GM19025 (cell line): Measurements from ENCODE around the gene JMJD1C.

ENCODE experiments used
- ATAC-seq: cut with Tn5 transposase; IDR thresholded peaks from one replicate; pipeline ENCODE4 v1.9.1; 2021; ENCODE audit warnings: mild to moderate bottlenecking, low read depth, moderate library complexity; ENCODE audit not compliant: unreplicated experiment

The JMJD1C gene

DNA sequence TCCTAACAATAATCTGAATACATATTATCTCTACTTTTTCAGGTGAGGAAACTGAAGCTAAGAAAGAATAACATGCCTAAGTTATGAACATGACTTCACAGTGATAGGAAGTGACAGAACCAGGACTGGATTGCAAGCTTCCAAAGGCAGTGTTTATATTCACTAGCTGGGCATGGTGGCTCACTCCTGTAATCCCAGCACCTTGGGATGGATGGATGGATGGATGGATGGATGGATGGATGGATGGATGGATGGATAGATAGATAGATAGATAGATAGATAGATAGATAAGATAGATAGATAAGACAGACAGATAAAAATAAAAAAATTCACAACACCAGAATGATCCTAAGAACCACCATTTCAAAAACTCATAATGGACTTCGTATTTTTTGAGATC, 18.2 kb upstream of the JMJD1C start:
- ATAC-seq, result no peak

DNA sequence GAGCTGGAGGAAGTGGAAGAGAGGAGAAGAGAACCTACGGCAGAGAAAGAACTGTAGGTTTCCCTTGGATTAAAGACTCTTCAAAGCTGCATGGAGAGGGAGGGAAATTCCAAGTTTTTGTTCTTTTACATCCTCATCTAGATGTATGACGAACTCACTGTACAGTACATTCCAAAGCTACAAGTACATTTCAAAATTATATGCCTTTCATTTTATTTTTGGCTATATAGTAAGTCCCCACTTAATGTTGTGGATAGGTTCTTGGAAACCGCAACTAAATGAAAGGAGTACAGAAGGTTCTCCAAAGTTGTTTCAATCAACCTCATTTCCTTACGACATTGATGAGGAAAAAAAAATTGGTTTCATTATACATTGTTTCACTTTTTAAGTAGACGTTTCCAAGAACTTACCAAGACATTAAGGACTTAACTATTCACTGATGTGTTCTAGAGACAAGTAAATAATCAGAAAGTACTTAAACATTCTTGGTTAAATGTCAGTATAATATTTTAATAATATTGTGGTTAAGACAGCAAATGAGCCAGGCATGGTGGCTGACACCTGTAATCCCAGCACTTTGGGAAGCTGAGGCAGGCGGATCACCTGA, 16.1 kb upstream of the JMJD1C start:
- no peak for ATAC-seq

DNA sequence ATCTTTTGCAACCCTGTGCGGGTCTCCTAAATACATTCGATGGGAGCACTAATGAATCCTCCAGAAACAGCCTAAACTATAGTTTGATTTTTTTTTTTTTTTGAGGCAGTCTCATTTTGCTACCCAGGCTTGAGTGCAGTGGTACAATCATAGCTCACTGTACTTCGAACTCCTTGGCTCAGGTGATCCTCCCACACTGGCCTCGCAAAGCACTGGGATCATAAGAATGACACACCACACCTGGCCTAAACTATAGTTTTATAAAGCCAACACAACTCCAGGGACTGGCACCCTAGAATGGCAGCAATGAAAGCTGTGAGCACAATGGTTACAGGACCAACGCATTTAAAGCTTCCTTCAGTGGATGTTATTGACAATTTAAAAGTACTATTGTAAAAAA, 14.5 kb upstream of the JMJD1C start:
- no peak for ATAC-seq

DNA sequence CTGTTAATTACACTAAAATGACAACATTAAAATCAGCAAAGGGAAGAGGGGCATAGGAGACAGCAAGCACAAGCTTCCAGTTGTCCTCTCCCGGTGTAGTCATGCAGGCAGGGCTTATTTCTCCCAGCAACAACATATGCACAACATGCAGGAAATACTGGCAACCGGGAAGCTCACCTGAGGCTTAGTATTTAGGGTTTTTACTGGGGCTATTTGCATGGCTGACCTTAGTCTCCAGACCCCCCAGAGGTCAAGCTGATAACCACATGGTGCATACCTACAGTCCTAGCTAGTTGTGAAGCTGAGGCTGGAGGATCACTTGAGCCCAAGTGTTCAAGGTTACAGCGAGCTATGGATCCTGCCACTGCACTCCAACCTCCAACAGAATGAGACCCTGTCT, 12.8 kb upstream of the JMJD1C start:
- no peak for ATAC-seq

DNA sequence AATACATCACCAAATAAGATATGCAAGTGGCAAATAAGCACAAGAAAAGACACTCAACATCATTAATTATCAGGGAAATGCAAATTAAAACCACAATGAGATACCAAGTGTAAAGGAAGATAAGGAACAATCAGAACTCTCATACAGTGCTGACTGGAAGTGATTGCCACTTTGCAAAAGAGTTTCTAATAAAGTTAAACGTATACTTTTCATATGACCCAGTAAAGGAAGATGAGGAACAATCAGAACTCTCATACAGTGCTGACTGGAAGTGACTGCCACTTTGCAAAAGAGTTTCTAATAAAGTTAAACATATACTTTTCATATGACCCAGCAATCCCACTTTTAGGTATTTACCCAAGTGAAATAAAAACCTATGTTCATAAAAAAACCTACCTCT, 12.2 kb upstream of the JMJD1C start:
- ATAC-seq, result no peak

DNA sequence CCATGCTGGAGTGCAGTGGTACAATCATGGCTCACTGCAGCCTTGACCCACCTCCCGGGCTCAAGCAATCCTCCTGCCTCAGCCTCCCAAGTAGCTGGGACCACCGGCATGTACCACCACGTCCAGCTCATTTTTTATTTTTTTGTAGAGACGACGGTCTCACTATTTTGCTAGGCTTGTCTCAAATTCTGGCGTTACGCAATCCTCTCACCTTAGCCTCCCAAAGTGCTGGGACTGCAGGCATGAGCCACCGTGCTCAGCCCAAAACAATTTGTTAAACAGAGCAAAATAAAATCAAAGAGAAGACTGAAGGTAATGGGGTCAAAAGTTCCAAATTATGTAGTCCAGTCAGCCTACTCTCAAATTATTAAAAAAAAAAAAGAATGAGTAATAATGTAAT, 8.7 kb upstream of the JMJD1C start:
- ATAC-seq, result no peak

DNA sequence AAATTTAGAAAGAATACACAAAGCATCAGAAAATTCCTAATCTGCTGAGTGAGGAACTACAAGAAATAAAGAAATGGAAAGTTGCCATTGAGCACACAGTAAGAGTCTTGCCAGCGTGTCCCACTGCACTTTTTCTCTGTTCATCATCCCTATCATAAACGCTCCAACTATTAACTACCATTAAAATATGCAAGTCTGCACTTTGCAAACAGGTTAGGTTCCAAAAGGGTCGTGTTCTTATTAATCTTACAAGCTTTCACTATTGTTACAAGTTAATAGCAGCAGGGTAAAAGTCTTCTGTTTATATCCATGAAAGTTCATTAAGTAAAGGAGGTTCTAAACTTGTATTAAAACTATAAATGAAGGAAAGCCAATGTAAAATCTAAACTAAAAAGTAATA, 5.2 kb upstream of the JMJD1C start:
- no peak for ATAC-seq

DNA sequence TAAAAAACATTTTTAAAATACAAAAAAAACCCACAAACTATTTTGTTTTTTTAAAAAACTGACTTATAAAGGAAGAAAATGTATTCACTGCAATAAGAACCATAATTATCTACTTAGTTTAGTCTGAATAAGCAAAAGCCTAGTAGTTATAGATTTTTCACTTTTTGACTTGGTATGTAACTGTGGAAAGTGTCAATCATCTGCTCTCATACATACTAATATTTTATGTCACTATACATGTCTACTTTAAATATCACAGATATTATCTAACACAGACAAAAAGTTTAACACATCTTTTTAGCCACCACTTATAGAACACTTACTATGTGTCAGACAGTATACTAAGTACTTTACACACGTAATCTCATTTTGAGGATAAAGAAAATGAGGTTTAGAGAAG, 3.2 kb upstream of the JMJD1C start:
- ATAC-seq, result no peak

DNA sequence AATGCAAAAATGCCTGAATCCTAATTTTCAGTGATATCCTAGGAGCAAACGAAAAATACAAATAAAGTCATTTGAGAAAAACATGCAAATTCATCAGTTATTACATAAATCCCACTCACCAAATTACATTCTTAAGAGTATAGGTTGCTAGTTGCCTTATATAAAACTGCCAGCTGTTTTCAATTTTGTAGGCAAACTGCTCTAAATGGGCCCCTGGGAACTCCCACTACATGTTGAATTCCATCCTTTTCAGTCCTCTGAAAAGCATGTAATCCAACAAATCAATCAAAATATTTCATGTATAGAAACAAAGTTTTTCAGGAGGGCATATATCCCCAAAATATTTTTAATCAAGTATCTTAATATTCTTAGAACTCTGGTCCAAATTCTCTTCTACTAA, 2.1 kb upstream of the JMJD1C start:
- ATAC-seq, result no peak

DNA sequence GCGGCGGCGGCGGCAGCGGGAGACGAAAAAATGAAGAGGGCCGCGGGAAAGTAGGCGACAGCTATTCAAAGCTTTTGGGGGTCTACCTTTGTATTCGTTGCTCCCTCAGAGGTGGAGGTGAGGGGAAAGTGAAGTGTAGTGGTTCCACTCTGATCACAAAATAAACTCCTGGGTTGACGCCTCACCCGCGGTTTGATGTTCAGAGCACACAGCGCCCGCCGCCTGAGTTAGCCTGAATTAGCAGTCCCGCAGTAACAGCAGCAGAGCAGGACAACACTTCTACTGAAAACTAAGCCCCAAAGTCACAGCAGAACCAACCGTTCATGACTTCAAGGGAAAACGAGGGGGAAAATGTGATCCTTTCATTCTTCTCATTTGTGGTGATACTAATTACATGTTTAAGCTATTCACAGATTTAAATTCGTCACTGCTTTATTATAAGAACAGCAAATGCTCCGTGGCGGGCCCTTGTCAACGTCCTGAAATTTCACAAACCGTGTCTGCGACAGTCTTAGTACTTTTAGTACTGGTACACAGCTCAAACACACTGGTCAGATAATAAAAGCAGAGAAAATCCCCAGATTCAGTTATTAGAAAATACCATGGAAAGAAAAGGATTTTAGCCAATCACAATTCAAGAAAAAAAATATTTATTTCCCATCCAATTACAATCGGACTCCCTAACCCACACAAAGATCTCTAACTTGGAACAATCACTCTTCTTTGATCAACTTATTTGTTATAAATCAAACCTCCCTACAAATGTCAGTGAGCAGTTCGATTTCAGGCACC, 563 bp upstream of the JMJD1C start:
- peak; percentile 11 for ATAC-seq

DNA sequence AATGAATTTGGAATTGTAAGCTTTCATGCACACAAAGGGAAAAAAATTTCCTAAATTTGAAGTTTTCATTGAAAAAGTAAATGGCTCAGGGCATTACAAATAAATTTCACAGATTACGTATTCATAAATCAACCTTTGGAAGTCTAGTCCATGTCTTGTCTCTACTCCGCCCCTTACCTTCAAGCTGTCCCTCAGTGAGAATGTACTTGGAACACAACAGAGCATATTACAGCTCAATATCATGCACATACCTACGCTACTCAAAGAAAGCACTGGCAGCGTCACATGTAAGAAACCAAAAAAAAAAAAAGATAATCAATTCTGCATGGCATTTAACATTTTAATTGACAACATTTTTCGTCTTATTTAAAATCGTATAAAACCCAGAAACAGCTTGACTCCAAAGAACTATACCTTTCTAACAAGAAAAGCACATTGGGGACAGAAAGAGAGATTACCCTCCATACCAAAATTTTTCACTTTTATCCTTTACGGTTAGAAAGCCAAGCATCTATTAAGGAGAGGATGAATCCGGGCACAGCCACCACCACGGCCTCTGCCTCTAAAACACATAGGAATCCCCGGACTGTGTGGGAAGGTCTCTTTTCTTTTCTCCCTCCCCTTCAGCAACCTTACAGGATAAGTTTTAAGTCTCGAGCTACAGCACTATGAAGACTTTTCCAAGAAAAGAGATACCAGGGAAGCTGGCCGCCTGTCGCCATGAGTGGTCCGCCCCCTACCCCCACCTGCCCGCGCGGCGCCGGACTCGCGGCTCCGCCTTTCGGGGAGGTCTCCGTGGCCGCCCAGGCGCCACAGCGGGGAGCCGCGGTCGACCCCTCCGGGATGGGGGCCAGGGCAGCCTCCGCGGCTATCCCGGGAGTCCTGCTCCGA, 1.1 kb downstream of the JMJD1C start:
- peak; percentile 41 for ATAC-seq

DNA sequence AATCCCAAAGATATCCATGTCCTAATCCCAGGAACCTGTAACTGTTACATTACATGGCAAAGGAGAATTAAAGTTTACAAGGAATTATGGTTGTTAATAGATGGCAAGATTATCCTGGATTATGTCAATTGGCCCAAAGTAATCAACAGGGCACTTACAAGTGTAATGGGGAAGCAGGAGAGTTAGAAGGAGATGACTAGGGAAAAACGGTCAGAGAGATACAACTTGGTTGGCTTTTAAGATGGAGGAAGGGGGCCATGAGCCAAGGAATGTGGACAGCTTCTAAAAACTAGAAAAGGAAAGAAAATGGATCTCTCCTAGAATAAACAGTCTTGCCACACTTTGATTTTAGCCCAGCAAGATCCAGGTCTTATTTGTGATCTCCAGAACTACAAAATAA, 3.3 kb downstream of the JMJD1C start:
- ATAC-seq, result no peak

DNA sequence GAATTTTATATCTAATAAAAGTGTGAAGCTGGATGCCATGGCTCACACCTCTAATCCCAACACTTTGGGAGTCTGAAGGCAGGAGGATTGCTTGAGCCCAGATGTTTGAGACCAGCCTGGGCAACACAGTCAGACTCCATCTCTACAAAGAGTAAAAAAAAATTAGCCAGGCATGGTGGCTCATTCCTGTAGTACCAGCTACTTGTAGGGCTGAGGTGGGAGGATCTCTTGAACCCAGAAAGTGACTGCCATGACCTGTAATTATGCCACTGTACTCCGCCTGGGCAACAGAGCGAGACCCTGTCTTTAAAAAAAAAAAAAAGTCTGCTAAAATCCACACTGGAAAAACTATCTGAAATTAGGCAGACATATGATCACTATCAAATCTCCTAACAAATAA, 7.6 kb downstream of the JMJD1C start:
- ATAC-seq, result no peak

DNA sequence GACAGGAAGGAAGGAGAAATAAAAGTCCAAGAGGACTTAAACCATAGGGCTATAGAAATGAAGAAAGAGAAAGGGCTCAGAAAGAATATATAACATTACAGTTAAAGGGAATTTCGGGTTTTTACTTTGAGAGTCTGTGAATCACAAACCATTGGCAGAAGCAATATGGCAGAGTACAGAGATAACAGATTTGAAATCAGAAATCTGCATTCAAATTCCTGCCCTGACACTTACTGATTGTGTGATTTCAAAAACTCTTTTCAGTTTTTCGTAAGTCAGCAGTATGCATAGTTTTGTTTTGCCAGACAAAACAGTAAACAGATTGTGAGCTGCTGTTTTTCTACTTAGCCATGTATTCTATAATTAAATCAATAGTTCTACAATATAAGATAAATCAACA, 8.2 kb downstream of the JMJD1C start:
- ATAC-seq, result no peak

DNA sequence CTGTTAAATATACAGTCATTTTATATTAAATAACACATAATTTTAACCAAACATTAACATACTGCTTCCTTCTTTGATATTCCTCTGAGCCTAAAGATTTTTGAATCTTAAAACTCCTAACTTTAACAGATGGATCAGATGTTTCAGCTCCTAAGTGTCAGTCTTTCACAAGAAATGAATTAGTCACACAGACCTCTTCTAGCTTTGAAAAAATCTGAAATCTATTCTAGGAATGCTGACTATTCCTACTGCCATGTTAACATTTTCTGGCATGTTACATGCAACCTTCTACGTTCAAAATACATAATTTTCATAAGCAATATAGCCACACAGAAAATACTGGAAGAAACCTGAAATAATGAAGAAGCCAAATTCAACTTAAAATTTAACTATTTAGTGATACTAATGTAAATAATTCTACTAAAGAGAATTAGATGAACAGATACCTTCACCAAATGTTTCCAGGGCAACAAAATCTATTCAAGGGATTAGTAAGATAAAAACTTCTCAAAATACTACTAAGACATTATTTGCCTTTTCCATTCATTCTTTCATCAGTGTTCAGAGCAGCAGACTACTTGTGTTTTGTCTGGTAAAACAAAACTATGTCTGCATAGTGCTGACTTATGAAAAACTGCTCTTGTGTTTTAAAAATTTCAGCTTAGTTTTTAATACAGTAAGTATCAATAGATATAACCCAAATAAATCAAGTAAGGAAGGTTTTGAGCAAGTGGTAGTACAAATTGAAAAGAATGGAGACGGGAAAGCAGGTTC, 9.2 kb downstream of the JMJD1C start:
- no peak for ATAC-seq

DNA sequence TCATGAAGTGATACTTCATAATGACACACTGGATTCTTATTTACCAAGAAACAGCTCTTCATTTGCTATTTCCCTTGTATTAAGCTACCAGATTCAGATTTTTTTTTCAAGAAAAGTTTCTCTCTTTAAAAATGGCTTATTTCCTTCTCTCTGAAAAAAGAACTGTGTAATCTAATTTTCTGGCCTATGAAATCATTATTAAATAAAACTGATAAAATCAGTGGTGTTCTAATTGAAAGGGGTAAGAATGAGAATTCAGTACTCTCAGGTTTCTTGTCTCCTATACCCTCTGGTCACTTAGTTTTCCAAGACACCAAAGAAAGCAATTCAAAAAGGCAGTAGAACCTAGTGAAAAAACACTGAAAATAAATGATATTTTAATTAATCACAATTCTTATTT, 10.3 kb downstream of the JMJD1C start:
- no peak for ATAC-seq

DNA sequence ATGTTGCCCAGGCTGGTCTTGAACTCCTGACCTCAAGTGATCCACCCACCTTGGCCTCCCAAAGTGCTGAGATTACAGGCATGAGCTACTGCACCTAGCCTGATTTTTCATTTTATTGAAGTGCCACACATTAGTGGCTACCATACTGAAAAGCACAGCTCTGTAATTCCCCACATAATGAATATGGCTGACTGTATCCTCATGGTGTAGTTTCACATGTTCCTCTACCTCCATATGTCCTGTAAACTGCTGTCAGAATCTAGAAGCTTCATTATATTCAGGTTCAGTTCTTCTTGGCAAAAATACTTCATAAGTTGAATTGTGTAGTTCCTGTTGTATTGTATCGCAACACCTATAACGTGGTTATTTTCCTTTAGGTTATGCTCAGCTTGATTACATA, 11.1 kb downstream of the JMJD1C start:
- ATAC-seq, result no peak

DNA sequence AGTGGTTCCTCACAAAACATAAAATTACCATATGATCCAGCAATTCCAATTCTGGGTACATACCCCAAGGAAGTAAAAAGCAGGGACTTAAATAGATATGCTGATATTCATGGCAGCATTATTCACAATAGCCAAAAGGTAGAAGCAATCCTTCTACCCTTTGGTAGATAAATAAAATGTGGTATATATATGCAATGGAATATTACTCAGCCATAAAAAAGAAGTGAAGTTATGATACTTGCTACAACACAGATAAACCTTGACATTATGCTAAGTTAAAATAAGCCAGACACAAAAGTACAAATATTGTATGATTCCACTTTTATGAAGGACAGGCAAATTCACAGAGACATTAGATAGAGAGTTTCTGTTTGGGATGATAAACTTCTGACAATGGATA, 13.3 kb downstream of the JMJD1C start:
- ATAC-seq, result no peak

DNA sequence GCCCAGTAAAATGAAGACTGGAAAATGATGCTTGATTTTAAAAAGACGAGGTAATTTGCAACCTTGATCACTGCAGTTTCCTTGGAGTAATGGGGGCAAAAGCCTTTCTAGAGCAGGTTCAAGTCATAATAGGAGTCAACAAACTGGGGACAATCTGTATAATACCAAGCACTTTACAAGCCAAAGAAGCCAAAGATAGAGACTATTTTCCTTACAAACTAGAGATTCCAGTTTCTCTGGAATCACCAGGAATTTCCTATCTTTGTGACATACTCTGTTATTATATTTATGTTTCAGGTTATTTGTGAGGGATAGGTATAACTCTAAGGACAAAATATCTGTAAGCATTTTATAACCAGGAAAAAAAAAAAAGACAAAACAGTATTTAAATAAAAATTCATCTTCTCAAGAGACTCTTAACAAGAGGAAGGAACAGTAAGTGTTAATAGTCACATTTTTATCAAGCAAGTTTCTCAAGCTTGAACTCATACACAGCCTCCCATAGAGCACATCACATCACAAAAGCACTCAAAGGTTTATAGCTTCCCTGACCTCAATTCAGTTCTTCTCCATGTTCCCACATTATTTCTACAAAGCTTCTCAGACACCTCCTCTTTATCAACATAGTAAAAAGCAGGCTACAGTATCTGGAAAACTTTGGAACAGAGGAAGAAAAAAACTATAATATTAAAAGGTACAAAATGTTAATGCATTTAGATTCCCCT, 18.9 kb downstream of the JMJD1C start:
- no peak for ATAC-seq

DNA sequence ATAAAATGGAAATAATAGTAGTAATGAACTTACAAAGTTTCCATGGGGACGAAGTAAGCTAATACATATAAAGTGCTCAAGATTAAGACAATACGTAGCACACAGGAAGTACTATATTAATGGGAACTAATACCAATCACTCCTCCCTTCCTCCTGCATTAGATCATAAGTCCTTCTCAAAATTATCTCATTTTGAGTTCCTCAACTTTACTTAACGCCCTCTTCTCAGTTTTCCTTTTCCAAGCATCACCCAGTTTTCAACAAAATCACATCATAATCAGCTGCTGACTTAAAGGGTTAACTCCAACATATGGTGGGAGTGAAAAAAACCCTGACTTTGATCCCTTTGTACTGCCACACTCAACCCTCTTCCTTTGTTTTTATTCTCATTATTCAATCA, 24.4 kb downstream of the JMJD1C start:
- no peak for ATAC-seq
